WTC11 (cell line): ENCODE results near the gene OST4.

ENCODE experiments used
- CTCF ChIP-seq: fragments of 200-600 bp; IDR thresholded peaks from 2 replicates; pipeline ENCODE4 v1.8.0; 2022; ENCODE audit warnings: antibody characterized with exemption
- KAT7 ChIP-seq: sonication (generic); formaldehyde crosslinking; IDR thresholded peaks from 2 replicates; pipeline ENCODE4 v1.8.1; 2023; ENCODE audit warnings: missing genetic modification reagents, mild to moderate bottlenecking, borderline replicate concordance
- NR1H2 ChIP-seq: sonication (generic); formaldehyde crosslinking; IDR thresholded peaks from 2 replicates; pipeline ENCODE4 v1.9.0; 2021; ENCODE audit warnings: mild to moderate bottlenecking, moderate library complexity, missing genetic modification reagents

- TF ChIP-seq NR1H2 (no peak), CTCF (no peak), KAT7 (CRISPR knock-in tag) (no peak)
Observed at GRCh38 chr2:27029051-27029450, 42.4 kb downstream of the OST4 start.
